K562 (cell line): ENCODE results near the gene SEC24B. TPM values are rescaled to one million over a fixed set of nuclear protein-coding genes. Genes with fewer than 3 reads are reported as not detected.
A peak's percentile ranks its signal among the peaks of the same experiment; 100 is the strongest.

Source experiments
- ATAC-seq: fragments of 200-7000 bp; cut with Tn5 transposase; 3 replicates; pipeline ENCODE4 v1.9.1; 2020; ENCODE audit warnings: moderate library complexity
- BruUV-seq: library from RNA; stranded (reverse); fragments of 400-500 nt; replicated peaks from 2 replicates; lab custom pipeline; 2021; lab: Mats Ljungman, UMichigan
- CTCF ChIA-PET: fragments of 300-600 bp; formaldehyde crosslinking; extraction: SDS; loops from one replicate; lab custom pipeline; 2021; ENCODE audit warnings: low intra/inter-chr PET ratio; lab: Yijun Ruan, JAX
- POLR2A ChIA-PET: fragments of 300-600, 350-650 bp; sonication (Branson Sonifier 250); formaldehyde crosslinking; extraction: SDS; loops from one replicate; lab custom pipeline; 2021; ENCODE audit warnings: antibody characterized with exemption, inconsistent platforms; lab: Yijun Ruan, JAX
- DNase-seq, 4 experiments: peaks; one replicate each; pipeline versions ENCODE4 v3.0.0 to v3.0.0-alpha.2; 2011 to 2018; ENCODE audit warnings: low spot score in 3 of 4, mixed read lengths in 3 of 4; ENCODE audit errors: extremely low read depth in 1 of 4
- FAIRE-seq: peaks from 2 replicates; lab custom pipeline; 2011; peaks lifted over from hg19 to GRCh38; lab: Jason Lieb, UNC
- H2AFZ ChIP-seq: 2 replicates; pipeline ENCODE4 v1.6.0; 2011; ENCODE audit warnings: low read depth, low read length, control low read depth, inconsistent platforms
- H3K27ac ChIP-seq: fragments of 200-600 bp; 3 replicates; pipeline ENCODE4 v1.8.0; 2011; ENCODE audit warnings: low read depth, mild to moderate bottlenecking, control low read depth, inconsistent platforms, low read length, moderate library complexity, mixed read lengths; ENCODE audit errors: extremely low read depth
- H3K27me3 ChIP-seq, 2 experiments: fragments of 300-600 bp in 1 of 2; 2 replicates in 1 of 2; 3 replicates in 1 of 2; pipeline versions ENCODE4 v1.6.0 to v1.8.0; 2011; ENCODE audit warnings: inconsistent platforms in 2 of 2, low read length in 2 of 2, mild to moderate bottlenecking in 1 of 2, mixed read lengths in 1 of 2, moderate library complexity in 1 of 2; ENCODE audit not compliant: control insufficient read depth in 2 of 2, insufficient read depth in 2 of 2
- H3K36me3 ChIP-seq: fragments of 300-600 bp; 3 replicates; pipeline ENCODE4 v1.8.0; 2011; ENCODE audit warnings: mild to moderate bottlenecking, low read length, inconsistent platforms; ENCODE audit not compliant: control insufficient read depth, insufficient read depth
- H3K4me1 ChIP-seq, 2 experiments: fragments of 200-600 bp in 1 of 2; replicated peaks in 1 of 2; 2 replicates in 1 of 2; 3 replicates in 1 of 2; pipeline versions ENCODE4 v1.5.1 to v1.8.0; 2011; ENCODE audit warnings: inconsistent platforms in 2 of 2, low read length in 2 of 2, mild to moderate bottlenecking in 1 of 2, mixed read lengths in 1 of 2, moderate library complexity in 1 of 2; ENCODE audit not compliant: control insufficient read depth in 2 of 2, insufficient read depth in 2 of 2
- H3K4me2 ChIP-seq: 2 replicates; pipeline ENCODE4 v1.6.1; 2011; ENCODE audit warnings: low read length, control low read depth, inconsistent platforms, mixed read lengths; ENCODE audit not compliant: insufficient read depth
- H3K4me3 ChIP-seq: fragments of 200-600 bp; sonication (generic), shearing (Covaris generic); 2 replicates; pipeline ENCODE4 v1.5.1; 2016; ENCODE audit warnings: control low read depth, inconsistent platforms
- H3K79me2 ChIP-seq: fragments of 200-600 bp; 3 replicates; pipeline ENCODE4 v1.8.0; 2011; ENCODE audit warnings: low read length, inconsistent platforms; ENCODE audit not compliant: control insufficient read depth, insufficient read depth
- H3K9ac ChIP-seq, 2 experiments: 2 replicates each; pipeline versions ENCODE4 v1.6.0 to v1.6.1; 2011; ENCODE audit warnings: low read depth in 2 of 2, low read length in 2 of 2, control low read depth in 1 of 2, inconsistent platforms in 1 of 2, mild to moderate bottlenecking in 1 of 2, mixed read lengths in 1 of 2; ENCODE audit not compliant: insufficient read depth in 1 of 2
- H3K9me1 ChIP-seq: one replicate; pipeline ENCODE4 v1.6.0; 2011; ENCODE audit warnings: inconsistent platforms, mild to moderate bottlenecking, low read length, moderate library complexity; ENCODE audit not compliant: control insufficient read depth, insufficient read depth
- H3K9me3 ChIP-seq: replicated peaks from 2 replicates; pipeline ENCODE4 v1.5.1; 2011; ENCODE audit warnings: low read depth, low read length, inconsistent platforms; ENCODE audit not compliant: control insufficient read depth, insufficient read depth
- H4K20me1 ChIP-seq: replicated peaks from 2 replicates; pipeline ENCODE4 v1.6.1; 2011; ENCODE audit warnings: low read length, inconsistent platforms, mixed read lengths; ENCODE audit not compliant: control insufficient read depth, insufficient read depth
- AFF4 ChIP-seq: sonication (generic); formaldehyde crosslinking; IDR thresholded peaks from 2 replicates; pipeline ENCODE4 v1.8.0; 2023; ENCODE audit warnings: mild to moderate bottlenecking, missing genetic modification reagents
- ASH1L ChIP-seq: fragments of 450-650 bp; IDR thresholded peaks from 2 replicates; pipeline ENCODE4 v1.6.1; 2018; ENCODE audit warnings: borderline replicate concordance, mild to moderate bottlenecking, low read depth; ENCODE audit not compliant: partially characterized antibody
- BDP1 ChIP-seq: IDR thresholded peaks from 3 replicates; pipeline ENCODE4 v1.6.1; 2011; ENCODE audit not compliant: insufficient read length, insufficient read depth
- CHD1 ChIP-seq: fragments of 200-600 bp; sonication (generic); IDR thresholded peaks from one replicate; pipeline ENCODE4 v1.6.1; 2012; ENCODE audit warnings: mild to moderate bottlenecking, moderate library complexity, low read length, inconsistent platforms
- EP300 ChIP-seq: IDR thresholded peaks from 2 replicates; pipeline ENCODE4 v1.6.1; 2012; ENCODE audit warnings: low read length, improper control_type of control experiment
- KLF10 ChIP-seq: fragments of 250-450 bp; sonication (Bioruptor Pico); IDR thresholded peaks from 2 replicates; pipeline ENCODE4 v1.6.1; 2021; ENCODE audit warnings: matching md5 sums
- PTBP1 ChIP-seq: fragments of 200-400 bp; formaldehyde crosslinking; IDR thresholded peaks from 2 replicates; pipeline ENCODE4 v1.6.1; 2017; ENCODE audit warnings: low read depth, low read length
- RFX1 ChIP-seq: fragments of 450-650 bp; IDR thresholded peaks from 2 replicates; pipeline ENCODE4 v1.6.1; 2016; ENCODE audit warnings: mild to moderate bottlenecking, moderate library complexity
- RREB1 ChIP-seq: fragments of 250-450 bp; sonication (Bioruptor Pico); IDR thresholded peaks from 2 replicates; pipeline ENCODE4 v1.4.0; 2020
- XRCC4 ChIP-seq: IDR thresholded peaks from one replicate; pipeline ENCODE4 v1.6.1; 2011; ENCODE audit not compliant: insufficient read depth, insufficient read length; ENCODE audit errors: extremely low read depth
- ZFP30 ChIP-seq: fragments of 250-450 bp; sonication (Bioruptor Pico); IDR thresholded peaks from 2 replicates; pipeline ENCODE4 v1.8.0; 2022; ENCODE audit warnings: moderate library complexity, mild to moderate bottlenecking, inconsistent platforms, borderline replicate concordance
- ZNF3 ChIP-seq: fragments of 250-450 bp; sonication (Bioruptor Pico); IDR thresholded peaks from 2 replicates; pipeline ENCODE4 v1.5.0; 2021; ENCODE audit warnings: mild to moderate bottlenecking, moderate library complexity
- ZNF77 ChIP-seq: fragments of 250-450 bp; sonication (Bioruptor Pico); IDR thresholded peaks from 2 replicates; pipeline ENCODE4 v1.5.0; 2020
- WGBS: fragments of 100-300 bp; shearing (Covaris generic); methylation state at CpG from one replicate; pipeline ENCODE4 v1.1.6; 2016; ENCODE audit warnings: low coverage, mixed read lengths; ENCODE audit not compliant: insufficient coverage; ENCODE audit errors: missing lambda C conversion rate; 5-methylcytosine and 5-hydroxymethylcytosine counted together
- in situ Hi-C: fragments of 300-500 bp; cut with MboI; formaldehyde crosslinking; loops from 4 replicates; pipeline ENCODE4 v1.15.0; 2018; ENCODE audit warnings: inconsistent platforms, mixed read lengths
- intact Hi-C: fragments of 100-400 bp; cut with micrococcal nuclease; formaldehyde crosslinking; loops from 2 replicates; pipeline ENCODE4 v1.14.2; 2022
- polyA plus RNA-seq, 8 experiments: library from polyadenylated mRNA; depleted of rRNA in 4 of 8; stranded (reverse) in 5 of 8; unstranded in 3 of 8; fragments of >200 nt; fragmentation: Nextera tagmentation in 2 of 8; fragmentation: Illumina TruSeq in 1 of 8; extraction: Ambion mirVana in 2 of 8; extraction: Trizol in 1 of 8; gene quantifications; 2 replicates each; pipeline versions ENCODE4 v1.2.1 to v1.2.3, GENCODE V29; 2011 to 2014; ENCODE audit warnings: inconsistent platforms in 1 of 8, missing spikeins in 1 of 8
- total RNA-seq, 7 experiments: library from RNA; depleted of rRNA in 6 of 7; stranded (reverse); fragments of >200 nt in 6 of 7; fragmentation: Illumina TruSeq in 2 of 7; extraction: Trizol in 2 of 7; gene quantifications; 2 replicates each; pipeline versions ENCODE4 v1.2.1 to v1.2.3, GENCODE V29; 2011 to 2021; ENCODE audit warnings: low replicate concordance in 1 of 7

Gene SEC24B
- total and polyA plus RNA-seq, 9 of the 15 experiments (the other 6 are each of a cell fraction or from before 2014, with no cell fraction given): 6.3 to 46.4 (median 17.1) TPM

- TF ChIP-seq XRCC4: no peak
- TF ChIP-seq ZNF77 (CRISPR knock-in tag): no peak
- no peak for TF ChIP-seq EP300
- no peak for TF ChIP-seq RFX1
Observed at GRCh38 chr4:109432203-109432602, 1.4 kb upstream of the SEC24B start (continued).

GRCh38 chr4:109432696-109433095 lies 919 bp upstream of the SEC24B start:
- peak overlapping the region in 1 of 2 experiments; percentile 64; a peak in 2 of 4 replicates for H3K9ac ChIP-seq
- H3K27ac ChIP-seq: peak overlapping the region; percentile 83; the same call in 2 of the 3 replicates
- no peaks in the 10 kb centered on the region for H3K36me3 ChIP-seq
- DNase-seq (peak in 1 of 4 experiments; percentile 29), ATAC-seq (peak; percentile 10), FAIRE-seq (no peak)
- no peaks in the 10 kb centered on the region for H3K9me3 ChIP-seq
- H3K4me1 ChIP-seq: peaks cover 8 to 9% of the 10 kb centered on the region in 2 experiments; a peak in 4 of 5 replicates
- peaks cover 45% of the 10 kb centered on the region for H3K79me2 ChIP-seq
- CTCF ChIA-PET: no interaction called here
- no peaks in the 10 kb centered on the region for H3K27me3 ChIP-seq
- peak overlapping the region; percentile 98 for H2AFZ ChIP-seq
- intact Hi-C loops (loop anchor here (1.0 kb wide), 1 partner anchor 142 kb away; no protein-coding TSS in a partner anchor), in situ Hi-C loops (loop anchor here (10.0 kb wide), 1 partner anchor 402 kb away; no protein-coding TSS in a partner anchor)
- BruUV-seq: TSS peak; percentile 59
- H3K4me3 ChIP-seq: peak overlapping the region; percentile 74
- H3K9me1 ChIP-seq: no peaks in the 10 kb centered on the region
- 33% methylated on average over 2 of the region's 3 CpGs for WGBS
- H3K4me2 ChIP-seq: peak overlapping the region; percentile 84
- POLR2A ChIA-PET: interaction anchor here (0.7 to 1.4 kb wide), 3 partner anchors 393 to 851 kb away, joined by 3 to 4 read pairs (median 3); no protein-coding TSS in a partner anchor
- peaks cover 15% of the 10 kb centered on the region for H4K20me1 ChIP-seq
- no peak for TF ChIP-seq CHD1
- no peak for TF ChIP-seq ZNF3 (CRISPR knock-in tag)
- TF ChIP-seq KLF10 (CRISPR knock-in tag): no peak
- TF ChIP-seq PTBP1: no peak
- no peak for TF ChIP-seq RREB1
- TF ChIP-seq BDP1: no peak
- no peak for TF ChIP-seq ZFP30 (CRISPR knock-in tag)
- no peak for TF ChIP-seq AFF4 (CRISPR knock-in tag)
- TF ChIP-seq ASH1L: no peak
